Skeletal muscle tissue (tissue), 4 donors: ENCODE measurements around the gene GAP43. TPM values are rescaled to one million over a fixed set of nuclear protein-coding genes. Genes with fewer than 3 reads are reported as not detected.

Experiments used
- H3K27ac ChIP-seq: one replicate; pipeline ENCODE4 v1.7.0; 2013; ENCODE audit warnings: mild to moderate bottlenecking, low read depth, low read length, inconsistent platforms
- H3K27me3 ChIP-seq, 3 donors: one replicate each; pipeline ENCODE4 v1.7.0; 2013; ENCODE audit warnings: low read length in 3 of 3; ENCODE audit not compliant: control insufficient read depth in 3 of 3, insufficient read depth in 3 of 3
- H3K36me3 ChIP-seq, 3 donors: one replicate each; pipeline ENCODE4 v1.7.0; 2013; ENCODE audit warnings: low read length in 3 of 3; ENCODE audit not compliant: control insufficient read depth in 3 of 3, insufficient read depth in 3 of 3
- H3K4me1 ChIP-seq, 3 donors: one replicate each; pipeline ENCODE4 v1.7.0; 2013; ENCODE audit warnings: low read length in 3 of 3, mild to moderate bottlenecking in 3 of 3; ENCODE audit not compliant: control insufficient read depth in 3 of 3, insufficient read depth in 3 of 3
- H3K4me3 ChIP-seq, 3 donors: one replicate each; pipeline ENCODE4 v1.7.0; 2013; ENCODE audit warnings: low read length in 3 of 3
- H3K9ac ChIP-seq, 3 donors: one replicate each; pipeline ENCODE4 v1.7.0; 2013; ENCODE audit warnings: low read length in 3 of 3, mild to moderate bottlenecking in 3 of 3, moderate library complexity in 2 of 3, low read depth in 1 of 3
- H3K9me3 ChIP-seq, 3 donors: one replicate each; pipeline ENCODE4 v1.7.0; 2013; ENCODE audit warnings: low read length in 3 of 3; ENCODE audit not compliant: control insufficient read depth in 3 of 3
- total RNA-seq: library from RNA; depleted of rRNA; stranded (reverse); fragments of >200 nt; gene quantifications from one replicate; pipeline ENCODE4 v1.2.3, GENCODE V29; 2014
- donor health status: Osteomylitis.

GAP43 gene
- total RNA-seq, 1 donor from 2014 or later = 1.0 TPM

DNA sequence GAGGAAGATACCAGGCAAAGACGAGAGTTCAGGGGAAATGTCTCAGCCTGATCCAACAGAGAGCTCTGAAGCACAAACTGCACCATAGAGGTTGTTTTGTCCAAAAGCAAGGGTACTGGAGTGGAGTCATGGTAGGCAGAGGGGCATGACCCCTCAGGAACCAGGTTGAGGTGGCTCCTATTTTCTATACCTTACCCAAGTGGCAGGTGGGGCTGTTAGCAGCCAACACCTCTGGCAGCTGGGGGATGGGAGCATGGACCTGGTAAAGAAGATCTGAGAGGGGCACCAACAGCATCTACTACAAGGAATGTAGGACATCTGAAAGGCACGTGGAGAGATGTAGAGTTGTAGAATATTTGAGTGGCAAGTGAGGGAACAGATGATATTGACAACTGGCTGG, 85.2 kb downstream of the GAP43 start:
- H3K4me3 ChIP-seq = no peak overlapping the region
- H3K36me3 ChIP-seq = no peaks in the 10 kb centered on the region
- H3K27ac ChIP-seq = no peak overlapping the region
- H3K9ac ChIP-seq = no peak overlapping the region
- no peaks in the 10 kb centered on the region for H3K9me3 ChIP-seq
- H3K27me3 ChIP-seq = no peaks in the 10 kb centered on the region
- no peaks in the 10 kb centered on the region for H3K4me1 ChIP-seq

DNA sequence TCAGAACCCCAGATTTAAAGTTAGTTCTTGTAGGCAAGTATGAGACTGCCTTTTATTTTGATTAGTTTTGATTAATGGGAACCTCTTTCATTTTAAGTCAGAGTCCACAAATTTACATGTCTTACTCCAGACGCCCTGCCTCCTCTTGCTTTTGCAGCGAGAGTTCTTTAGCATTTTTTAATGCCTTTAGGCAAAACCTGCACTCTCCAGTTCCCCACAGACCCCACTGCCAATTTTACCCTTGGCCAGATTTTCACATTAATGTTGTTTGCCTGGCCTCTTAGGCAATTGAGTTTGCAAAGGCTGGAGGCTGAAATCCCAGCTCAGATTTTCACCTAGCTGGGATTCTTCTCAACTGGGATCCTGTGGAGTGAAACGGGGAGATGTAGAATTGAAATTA, 85.8 kb downstream of the GAP43 start:
- Histone ChIP-seq H3K4me1 (no peaks in the 10 kb centered on the region), H3K36me3 (no peaks in the 10 kb centered on the region), H3K4me3 (no peak overlapping the region), H3K9me3 (no peaks in the 10 kb centered on the region), H3K27me3 (no peaks in the 10 kb centered on the region), H3K9ac (no peak overlapping the region), H3K27ac (no peak overlapping the region)

DNA sequence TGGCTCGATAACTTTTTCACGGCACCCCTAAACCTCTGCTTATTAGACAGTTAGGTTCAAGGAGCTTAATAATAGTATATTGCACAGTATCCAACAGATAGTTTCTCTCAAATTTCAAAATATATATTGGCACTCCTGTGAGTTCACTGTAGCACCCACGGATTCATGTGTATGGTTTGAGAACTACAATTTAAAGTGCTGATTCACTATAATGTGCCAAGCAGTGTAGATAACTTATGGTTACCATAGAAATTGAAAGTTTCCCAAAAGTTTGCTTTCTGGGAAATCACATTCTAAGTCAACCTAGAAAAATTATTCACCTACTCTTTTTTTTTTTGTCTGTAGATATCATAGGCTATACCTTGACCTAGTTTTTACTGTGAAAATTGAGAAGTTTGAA, 86.6 kb downstream of the GAP43 start:
- Histone ChIP-seq H3K36me3 (no peaks in the 10 kb centered on the region), H3K4me3 (no peak overlapping the region), H3K9me3 (no peaks in the 10 kb centered on the region), H3K4me1 (no peaks in the 10 kb centered on the region), H3K27me3 (no peaks in the 10 kb centered on the region), H3K9ac (no peak overlapping the region), H3K27ac (no peak overlapping the region)

DNA sequence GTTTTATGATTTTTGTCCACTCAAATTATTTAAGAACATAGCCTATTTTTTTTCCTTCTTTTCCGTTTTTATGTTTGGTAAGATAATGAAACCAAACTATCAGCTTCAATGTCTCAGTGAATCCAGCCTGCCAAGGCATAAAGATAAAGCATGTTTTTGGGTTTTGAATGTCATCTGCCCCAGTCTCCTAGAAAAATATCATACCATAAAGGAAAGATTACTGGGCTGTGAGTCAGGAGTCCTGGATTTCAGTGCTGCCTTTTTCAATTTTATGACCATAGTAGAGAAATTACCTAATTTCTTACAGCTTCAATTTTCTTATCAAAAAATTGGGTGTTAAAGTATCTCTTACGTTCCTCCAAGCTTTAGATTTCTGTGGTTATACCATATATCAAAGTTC, 87.5 kb downstream of the GAP43 start:
- H3K27ac ChIP-seq = no peak overlapping the region
- no peaks in the 10 kb centered on the region for H3K4me1 ChIP-seq
- H3K9ac ChIP-seq = no peak overlapping the region
- no peak overlapping the region for H3K4me3 ChIP-seq
- H3K9me3 ChIP-seq = no peaks in the 10 kb centered on the region
- H3K36me3 ChIP-seq = no peaks in the 10 kb centered on the region
- H3K27me3 ChIP-seq = no peaks in the 10 kb centered on the region

DNA sequence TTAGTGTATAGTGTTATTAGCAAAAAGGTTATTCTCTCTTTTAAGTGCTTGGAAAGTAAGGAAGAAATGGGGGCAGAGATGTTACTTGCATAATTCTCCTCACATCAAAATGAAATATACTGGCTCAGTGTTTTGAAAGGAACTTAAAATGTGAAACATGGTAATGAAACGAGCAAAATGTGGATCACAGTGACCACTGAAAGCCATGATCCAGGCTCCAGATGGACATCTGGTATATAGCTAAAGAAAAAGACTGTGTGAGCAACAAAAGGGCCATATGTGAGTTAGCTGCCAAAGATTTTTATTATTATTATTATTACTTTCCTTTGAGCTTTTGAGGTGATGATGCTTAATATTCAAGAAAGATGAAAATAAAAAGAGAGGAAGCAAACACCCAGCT, 89.6 kb downstream of the GAP43 start:
- no peak overlapping the region for H3K27ac ChIP-seq
- no peaks in the 10 kb centered on the region for H3K9me3 ChIP-seq
- H3K27me3 ChIP-seq = no peaks in the 10 kb centered on the region
- H3K4me3 ChIP-seq = no peak overlapping the region
- H3K4me1 ChIP-seq = no peaks in the 10 kb centered on the region
- H3K9ac ChIP-seq = no peak overlapping the region
- H3K36me3 ChIP-seq = no peaks in the 10 kb centered on the region

DNA sequence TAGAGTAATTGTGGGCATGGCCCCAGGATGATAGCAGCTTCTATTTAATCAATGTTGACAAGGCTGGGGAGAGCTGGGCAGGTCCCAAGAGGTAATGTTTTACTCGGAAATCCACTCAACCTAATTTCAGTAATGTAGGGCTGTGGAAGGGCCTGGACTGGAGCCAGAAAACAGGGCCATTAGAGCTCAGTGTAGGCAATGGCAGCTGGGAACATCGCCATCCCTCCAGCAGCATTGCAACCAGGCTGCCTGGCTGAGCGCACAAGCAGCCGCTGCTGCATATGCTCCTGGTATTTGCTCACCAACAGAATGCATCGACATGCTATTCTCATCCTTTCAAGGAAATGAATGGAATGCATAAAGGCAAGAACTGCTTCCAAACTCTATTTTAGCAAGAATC, 90.0 kb downstream of the GAP43 start:
- Histone ChIP-seq H3K4me1 (no peaks in the 10 kb centered on the region), H3K27ac (no peak overlapping the region), H3K9me3 (no peaks in the 10 kb centered on the region), H3K36me3 (no peaks in the 10 kb centered on the region), H3K4me3 (no peak overlapping the region), H3K9ac (no peak overlapping the region), H3K27me3 (no peaks in the 10 kb centered on the region)

DNA sequence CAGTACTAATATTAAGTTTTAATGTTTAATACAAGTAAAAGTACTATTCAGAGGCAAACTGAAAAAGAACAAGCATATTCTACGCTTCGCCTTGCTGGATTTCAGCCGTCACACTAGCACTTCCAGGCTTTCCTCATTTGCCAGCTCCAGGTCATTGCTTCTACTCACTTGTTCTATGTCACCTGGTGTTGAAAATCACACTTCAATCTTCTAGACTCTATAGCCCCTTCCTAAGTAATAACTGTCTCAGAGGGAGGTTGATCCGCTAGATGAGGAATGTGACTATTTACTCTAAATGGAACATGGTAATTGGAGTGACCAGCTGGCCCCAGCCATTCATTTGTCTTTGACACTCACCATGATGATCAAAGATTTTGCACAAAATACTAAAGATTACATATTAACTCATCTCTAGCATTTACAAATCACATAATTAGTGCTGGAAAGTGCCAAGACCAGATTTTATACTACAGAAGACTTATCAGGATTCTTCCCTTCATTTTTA, 92.0 kb downstream of the GAP43 start:
- Histone ChIP-seq H3K4me1 (no peaks in the 10 kb centered on the region), H3K4me3 (no peak overlapping the region), H3K9me3 (no peaks in the 10 kb centered on the region), H3K27me3 (no peaks in the 10 kb centered on the region), H3K36me3 (no peaks in the 10 kb centered on the region), H3K27ac (no peak overlapping the region), H3K9ac (no peak overlapping the region)

DNA sequence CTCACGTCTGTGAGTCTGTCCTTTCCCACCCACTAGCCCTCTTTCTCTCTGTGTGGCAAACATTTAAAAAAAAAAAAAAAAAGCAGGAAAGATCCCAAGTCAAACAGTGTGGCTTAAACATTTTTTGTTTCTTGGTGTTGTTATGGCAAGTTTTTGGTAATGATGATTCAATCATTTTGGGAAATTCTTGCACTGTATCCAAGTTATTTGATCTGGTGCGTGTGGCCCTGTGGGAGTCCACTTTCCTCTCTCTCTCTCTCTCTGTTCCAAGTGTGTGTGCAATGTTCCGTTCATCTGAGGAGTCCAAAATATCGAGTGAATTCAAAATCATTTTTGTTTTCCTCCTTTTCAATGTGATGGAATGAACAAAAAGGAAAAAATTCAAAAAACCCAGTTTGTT, 97.7 kb downstream of the GAP43 start:
- H3K4me1 ChIP-seq = no peaks in the 10 kb centered on the region
- H3K27me3 ChIP-seq = no peaks in the 10 kb centered on the region
- H3K4me3 ChIP-seq = no peak overlapping the region
- H3K9ac ChIP-seq = no peak overlapping the region
- no peak overlapping the region for H3K27ac ChIP-seq
- no peaks in the 10 kb centered on the region for H3K9me3 ChIP-seq
- H3K36me3 ChIP-seq = no peaks in the 10 kb centered on the region

DNA sequence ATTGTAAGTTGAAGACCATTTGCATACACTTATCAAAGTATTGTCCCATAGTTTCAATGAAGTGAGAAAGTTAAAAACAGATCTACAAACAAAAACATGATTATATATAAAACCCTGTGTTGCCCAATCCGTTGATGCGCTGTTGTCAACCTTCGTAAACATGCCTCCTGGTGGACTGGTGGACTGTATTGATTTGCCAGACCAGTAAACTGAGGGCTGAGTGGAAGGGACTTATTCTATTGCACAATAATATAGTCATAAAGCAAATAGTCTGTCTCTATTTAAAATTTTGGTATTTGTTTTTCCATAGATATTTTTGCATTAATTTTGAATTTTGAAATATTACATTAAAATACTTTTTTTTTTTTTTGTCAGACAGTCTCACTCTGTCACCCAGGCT, 102.5 kb downstream of the GAP43 start:
- Histone ChIP-seq H3K9ac (no peak overlapping the region), H3K4me3 (no peak overlapping the region), H3K9me3 (no peaks in the 10 kb centered on the region), H3K27ac (no peak overlapping the region), H3K27me3 (no peaks in the 10 kb centered on the region), H3K36me3 (no peaks in the 10 kb centered on the region), H3K4me1 (no peaks in the 10 kb centered on the region)

DNA sequence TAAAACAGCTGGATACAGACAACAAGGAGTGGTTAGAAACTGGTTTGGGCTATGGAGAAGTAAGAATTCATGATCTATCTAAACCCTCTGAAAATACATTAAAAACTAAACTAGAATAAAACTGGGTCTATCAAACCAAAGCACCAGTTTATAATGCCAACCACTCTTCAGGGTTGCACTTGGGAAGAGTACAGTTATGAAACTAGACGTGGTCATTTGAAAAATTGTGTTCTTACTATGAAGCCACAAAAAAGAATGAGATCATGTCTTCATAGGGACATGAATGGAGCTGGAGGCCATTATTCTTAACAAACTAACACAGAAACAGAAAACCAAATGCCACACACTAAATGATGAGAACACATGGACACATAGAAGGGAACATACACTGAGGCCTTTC, 103.8 kb downstream of the GAP43 start:
- Histone ChIP-seq H3K9me3 (no peaks in the 10 kb centered on the region), H3K27ac (no peak overlapping the region), H3K36me3 (no peaks in the 10 kb centered on the region), H3K4me1 (no peaks in the 10 kb centered on the region), H3K4me3 (no peak overlapping the region), H3K27me3 (no peaks in the 10 kb centered on the region), H3K9ac (no peak overlapping the region)

DNA sequence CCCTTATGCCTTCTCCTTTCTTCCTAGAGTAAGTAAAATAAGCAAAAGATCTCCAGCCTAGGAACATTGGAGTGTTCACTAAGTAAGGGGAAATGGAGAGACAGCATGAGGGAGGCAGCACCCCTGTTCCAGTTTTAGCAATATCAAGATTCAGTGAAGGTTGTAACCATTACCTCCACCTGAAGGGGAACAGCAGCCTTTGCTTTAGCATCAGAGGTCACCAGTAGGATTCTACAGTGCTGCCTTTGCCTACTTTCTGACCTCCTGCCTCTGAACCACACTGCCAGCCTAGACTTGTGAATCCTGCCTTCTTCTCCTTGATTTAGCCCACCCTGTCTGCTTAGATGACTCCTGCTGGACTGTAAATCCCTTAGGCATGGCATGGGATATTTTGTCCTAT, 104.7 kb downstream of the GAP43 start:
- Histone ChIP-seq H3K36me3 (no peaks in the 10 kb centered on the region), H3K9me3 (no peaks in the 10 kb centered on the region), H3K27ac (no peak overlapping the region), H3K27me3 (no peaks in the 10 kb centered on the region), H3K9ac (no peak overlapping the region), H3K4me1 (no peaks in the 10 kb centered on the region), H3K4me3 (no peak overlapping the region)
